HG03159 (cell line): ENCODE measurements around the gene PAK3.

Source experiments
- ATAC-seq: cut with Tn5 transposase; IDR thresholded peaks from one replicate; pipeline ENCODE4 v1.9.1; 2021; ENCODE audit warnings: mild to moderate bottlenecking, moderate library complexity; ENCODE audit not compliant: unreplicated experiment

Gene PAK3

GRCh38 chrX:111095974-111096895 lies at the start of gene PAK3:
PAK3 (plus strand) TSS chrX:111096191; CDS start chrX:111123104, 26,913 bp downstream.
- ATAC-seq = peak; percentile 50

DNA sequence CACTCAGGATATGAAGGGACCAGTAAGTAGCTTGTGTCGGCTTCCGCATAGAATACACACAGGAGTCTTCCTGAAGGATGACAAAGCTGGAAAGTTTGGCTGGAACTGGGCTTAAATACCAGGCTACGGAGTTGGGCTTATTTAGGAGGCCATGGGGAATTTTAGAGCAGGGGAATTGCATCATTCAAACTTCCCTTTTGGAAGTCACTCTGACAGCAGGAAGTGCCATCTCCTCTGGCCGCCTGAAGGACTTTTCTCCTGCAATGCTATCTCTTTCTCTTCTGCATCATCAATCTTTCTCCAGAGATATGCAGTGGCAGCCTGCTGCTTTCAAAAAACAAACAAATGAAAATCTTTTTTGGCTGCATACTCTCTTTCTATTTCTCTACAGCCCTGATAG lies 48.4 kb upstream of the PAK3 start:
- no peak for ATAC-seq

- ATAC-seq = no peak
These were observed 43.5 kb upstream of the PAK3 start for GRCh38 chrX:111052478-111052877.

- ATAC-seq = no peak
These were observed 24.3 kb upstream of the PAK3 start for GRCh38 chrX:111071542-111072277.

- no peak for ATAC-seq
These were observed 12.9 kb upstream of the PAK3 start for GRCh38 chrX:111083081-111083480.

- no peak for ATAC-seq
These were observed 9.4 kb upstream of the PAK3 start for GRCh38 chrX:111086591-111087006.

GRCh38 chrX:111088628-111089027 lies 7.4 kb upstream of the PAK3 start:
- ATAC-seq = no peak

GRCh38 chrX:111090458-111090857 lies 5.5 kb upstream of the PAK3 start:
- no peak for ATAC-seq

- ATAC-seq = peak; percentile 67
These were observed 2.9 kb downstream of the PAK3 start for GRCh38 chrX:111098874-111099273.

GRCh38 chrX:111100191-111100590 lies 4.2 kb downstream of the PAK3 start:
- peak; percentile 60 for ATAC-seq

- ATAC-seq = no peak
These were observed 5.6 kb downstream of the PAK3 start for GRCh38 chrX:111101580-111101979.

GRCh38 chrX:111102636-111103035 lies 6.6 kb downstream of the PAK3 start:
- no peak for ATAC-seq

DNA sequence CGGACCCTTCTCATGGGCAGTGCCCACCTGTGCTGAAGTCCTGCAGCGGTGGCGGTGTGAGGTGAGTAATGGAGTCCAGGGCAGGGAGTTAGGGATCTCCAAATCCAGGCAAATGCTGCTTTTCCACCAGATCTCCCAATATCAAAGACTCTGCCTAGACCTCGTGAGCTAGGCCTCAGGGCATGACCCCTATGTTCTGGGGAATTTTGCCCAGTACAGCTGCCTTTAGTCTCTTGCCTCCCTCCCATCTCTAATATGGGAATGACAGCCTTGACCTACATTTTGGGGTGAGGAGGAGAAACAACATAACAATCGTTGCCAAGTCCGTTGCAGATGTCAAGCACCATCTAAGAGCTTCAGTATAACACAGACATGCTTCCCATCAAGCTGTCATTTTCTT lies 7.3 kb downstream of the PAK3 start:
- no peak for ATAC-seq

DNA sequence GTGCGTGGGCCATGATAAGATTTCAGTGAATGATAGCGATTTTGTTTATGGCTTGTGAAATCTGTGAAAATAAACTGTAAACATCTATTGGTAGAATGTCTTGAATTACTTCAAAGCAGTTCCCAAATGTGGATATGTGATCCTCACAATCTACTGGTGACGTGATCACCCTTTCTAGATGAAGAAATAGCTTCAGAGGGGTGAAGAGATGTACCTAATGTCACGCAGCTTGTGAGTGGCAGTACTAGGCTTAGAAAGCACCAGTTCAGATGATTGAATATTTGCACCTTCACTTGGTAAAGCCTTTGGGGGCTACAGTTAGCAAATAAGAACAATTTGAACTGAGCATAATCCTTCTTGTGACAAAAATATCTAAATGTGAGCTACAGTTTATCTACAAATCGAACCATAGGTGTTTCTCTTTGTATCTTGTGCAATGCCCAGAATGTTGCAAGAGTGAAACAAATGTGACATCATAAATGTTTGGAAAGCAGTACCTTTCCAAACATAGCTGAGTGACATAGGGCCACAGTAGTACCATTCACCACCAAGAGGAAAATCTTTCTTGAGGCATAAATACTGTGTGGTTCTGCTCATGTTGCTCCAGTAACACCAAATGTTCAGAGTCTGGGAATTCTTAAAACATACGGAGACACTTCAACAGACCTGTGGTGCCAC lies 14.2 kb downstream of the PAK3 start:
- ATAC-seq = no peak

GRCh38 chrX:111114806-111115205 lies 18.8 kb downstream of the PAK3 start:
- no peak for ATAC-seq

DNA sequence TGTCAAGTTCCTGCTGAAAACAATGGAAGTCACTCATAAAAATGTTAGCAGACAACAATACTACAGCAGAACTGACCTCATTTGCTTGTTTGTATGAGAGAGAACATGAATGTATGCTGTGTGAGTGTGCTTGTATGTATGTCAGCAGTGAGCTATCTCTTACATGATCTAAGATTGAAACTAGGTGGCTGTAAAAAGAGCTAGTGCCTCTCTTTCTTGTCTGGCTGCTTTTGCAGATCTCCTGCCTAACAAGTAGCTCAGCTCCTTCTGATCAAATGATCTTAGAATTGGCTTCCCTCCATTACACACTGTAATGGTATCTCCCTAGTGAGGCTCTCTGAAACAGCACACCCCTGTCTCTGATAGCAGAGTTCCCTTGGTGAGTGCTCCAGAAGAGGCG lies 20.7 kb downstream of the PAK3 start:
- ATAC-seq = no peak

DNA sequence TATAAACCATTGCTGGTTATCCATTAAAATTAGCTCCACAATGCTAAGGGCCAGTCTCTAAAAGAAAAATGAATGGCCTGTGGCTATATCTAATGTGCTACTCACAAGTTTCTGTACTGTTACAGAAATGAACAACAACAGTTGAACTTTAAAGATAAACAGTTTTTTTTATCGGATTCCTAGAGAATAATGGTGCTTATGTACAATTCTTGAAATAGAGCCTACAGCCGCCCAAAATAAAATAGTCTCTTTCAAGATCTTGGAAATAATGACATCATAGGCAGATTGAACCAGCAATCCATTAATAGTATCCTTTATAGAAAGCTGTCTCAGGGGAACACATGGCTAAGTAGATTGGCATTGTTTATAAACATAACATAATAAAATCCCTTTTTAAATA lies 23.4 kb downstream of the PAK3 start:
- no peak for ATAC-seq

- ATAC-seq = no peak
These were observed 27.1 kb downstream of the PAK3 start for GRCh38 chrX:111123125-111123524.

DNA sequence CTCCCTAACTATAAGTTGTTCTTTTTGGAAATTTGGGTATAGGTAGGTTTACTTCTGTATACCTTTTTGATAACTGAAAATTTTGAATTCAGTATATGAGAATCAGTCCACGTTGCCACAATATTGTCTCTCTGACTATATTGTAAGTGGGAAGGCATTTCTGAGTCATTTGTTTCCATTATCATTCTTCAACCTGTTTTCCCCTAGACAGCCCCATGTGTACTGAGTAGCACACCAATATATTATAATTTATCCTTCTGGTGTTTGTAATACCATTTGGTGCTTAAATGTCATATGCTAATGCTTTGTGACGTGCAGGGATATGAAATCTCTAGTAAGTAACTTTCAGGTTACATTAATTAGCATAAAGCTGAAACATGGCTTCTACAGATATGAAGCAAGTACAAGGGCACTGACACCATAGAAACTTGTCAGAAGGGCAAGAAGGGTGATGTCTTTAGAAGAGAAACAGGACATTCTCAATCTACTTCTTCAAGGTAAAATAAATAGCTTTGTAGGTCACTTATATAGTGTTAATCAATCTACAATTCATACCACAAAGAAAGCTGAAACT lies 27.7 kb downstream of the PAK3 start:
- ATAC-seq = no peak

DNA sequence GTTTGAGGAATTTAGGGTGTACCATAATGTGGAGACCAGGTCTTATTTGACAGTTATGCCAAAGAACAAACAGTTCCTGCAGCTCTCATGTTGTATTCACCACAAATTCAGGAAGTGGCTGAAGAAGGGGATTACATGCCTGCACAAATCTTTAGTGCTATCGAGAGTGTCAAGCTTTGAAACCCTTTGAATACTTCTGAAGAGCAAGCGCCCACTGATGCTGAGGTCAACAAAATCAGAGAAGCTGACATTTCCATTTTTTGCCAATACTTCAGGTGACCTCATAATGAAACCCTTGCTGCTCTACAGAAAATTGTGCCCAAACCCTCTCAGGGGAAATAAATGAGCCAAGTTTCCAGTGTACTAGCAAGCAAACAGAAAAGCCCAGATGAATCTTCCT lies 28.4 kb downstream of the PAK3 start:
- no peak for ATAC-seq

DNA sequence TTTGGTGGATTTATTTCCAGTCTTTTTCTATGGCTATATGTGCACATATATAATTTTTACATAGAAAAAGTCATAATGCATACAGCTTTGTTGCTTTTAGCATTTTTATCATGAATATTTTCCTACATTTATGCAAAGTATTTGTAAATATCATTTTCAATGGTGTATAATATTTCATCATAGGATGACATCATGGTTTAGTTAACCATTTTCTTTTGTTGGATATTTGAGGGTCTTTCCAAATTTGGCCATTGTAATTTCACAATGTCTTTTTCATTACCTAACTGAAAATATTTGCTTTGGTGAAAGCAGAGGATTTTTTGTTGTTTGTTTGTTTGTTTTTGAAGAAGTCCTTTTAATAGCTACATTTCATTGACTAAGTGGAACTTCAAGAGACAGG lies 31.0 kb downstream of the PAK3 start:
- no peak for ATAC-seq
